Measurements from ENCODE around the gene TNFRSF1B.

- TF ChIP-seq CTCF (conservative IDR thresholded peaks at IDR 0.05 in 1 of 2, IDR thresholded peaks at IDR 0.05 in 1 of 2; ENCODE audit: low read depth in 1 of 2, low read length in 2 of 2) (no peak), EZH2 (IDR thresholded peaks at IDR 0.05; ENCODE audit: low read length, missing control alignments) (no peak)
Observed at GRCh38 chr1:12174924-12175810, 8.4 kb downstream of the TNFRSF1B start.

Measured in fibroblast of lung (primary cell).